GM19468 (cell line): ENCODE measurements around the gene LRG1.

ENCODE experiments used
- ATAC-seq: cut with Tn5 transposase; IDR thresholded peaks from one replicate; pipeline ENCODE4 v1.9.1; 2021; ENCODE audit warnings: mild to moderate bottlenecking, moderate library complexity, moderate number of reproducible peaks; ENCODE audit not compliant: unreplicated experiment; ENCODE audit errors: extremely low read depth

The LRG1 gene

GRCh38 chr19:4499318-4499717, 40.5 kb downstream of the LRG1 start:
- ATAC-seq, result no peak

- no peak for ATAC-seq
Observed at GRCh38 chr19:4498694-4499093, 41.1 kb downstream of the LRG1 start.

GRCh38 chr19:4497770-4498389, 42.0 kb downstream of the LRG1 start:
- ATAC-seq, result no peak

- ATAC-seq, result no peak
Observed at GRCh38 chr19:4496304-4496703, 43.5 kb downstream of the LRG1 start.

GRCh38 chr19:4495471-4495870, 44.4 kb downstream of the LRG1 start:
- ATAC-seq, result no peak

- ATAC-seq, result no peak
Observed at GRCh38 chr19:4494691-4495064, 45.2 kb downstream of the LRG1 start.

GRCh38 chr19:4493929-4494690, 45.7 kb downstream of the LRG1 start:
- no peak for ATAC-seq

- no peak for ATAC-seq
Observed at GRCh38 chr19:4493104-4493928, 46.5 kb downstream of the LRG1 start.

GRCh38 chr19:4492337-4493103, 47.3 kb downstream of the LRG1 start:
- no peak for ATAC-seq

GRCh38 chr19:4491446-4491845, 48.4 kb downstream of the LRG1 start:
- ATAC-seq, result no peak

GRCh38 chr19:4488496-4488895, 51.3 kb downstream of the LRG1 start:
- no peak for ATAC-seq

GRCh38 chr19:4487572-4487971, 52.3 kb downstream of the LRG1 start:
- ATAC-seq, result no peak
